NCI-H2196 (cell line): ENCODE results near the gene PYGO2.

Experiments
- DNase-seq: peaks from one replicate; lab custom pipeline; 2025; ENCODE audit not compliant: unreplicated experiment; lab: John Stamatoyannopoulos, UW

PYGO2 gene

GRCh38 chr1:154944401-154945159 lies 17.0 kb downstream of the PYGO2 start:
- DNase-seq = no peak

GRCh38 chr1:154943649-154944400 lies 17.8 kb downstream of the PYGO2 start:
- DNase-seq = peak; percentile 30

GRCh38 chr1:154941333-154942013 lies 20.1 kb downstream of the PYGO2 start:
- DNase-seq = peak; percentile 31

- no peak for DNase-seq
Measured at GRCh38 chr1:154940651-154941194, 20.9 kb downstream of the PYGO2 start.

GRCh38 chr1:154940213-154940560 lies 21.4 kb downstream of the PYGO2 start:
- no peak for DNase-seq

GRCh38 chr1:154938604-154939399 lies 22.8 kb downstream of the PYGO2 start:
- no peak for DNase-seq

- DNase-seq = no peak
Measured at GRCh38 chr1:154937988-154938386, 23.6 kb downstream of the PYGO2 start.

- DNase-seq = peak; percentile 92
Measured at GRCh38 chr1:154937085-154937987, 24.2 kb downstream of the PYGO2 start.

GRCh38 chr1:154936555-154937084 lies 25.0 kb downstream of the PYGO2 start, which contains the start of gene PMVK:
TSS of gene PMVK (minus strand) at chr1:154936719. CDS start at chr1:154936685, 34 bp downstream.
- peak; percentile 96 for DNase-seq

- no peak for DNase-seq
Measured at GRCh38 chr1:154935749-154936554, 25.6 kb downstream of the PYGO2 start.

- DNase-seq = no peak
Measured at GRCh38 chr1:154934358-154934948, 27.1 kb downstream of the PYGO2 start.

GRCh38 chr1:154931940-154932487 lies 29.6 kb downstream of the PYGO2 start:
- DNase-seq = no peak

GRCh38 chr1:154926201-154926600 lies 35.4 kb downstream of the PYGO2 start:
- no peak for DNase-seq

- no peak for DNase-seq
Measured at GRCh38 chr1:154925335-154926170, 36.0 kb downstream of the PYGO2 start.

GRCh38 chr1:154923695-154924094 lies 37.9 kb downstream of the PYGO2 start:
- no peak for DNase-seq

- DNase-seq = no peak
Measured at GRCh38 chr1:154913273-154913672, 48.3 kb downstream of the PYGO2 start.

GRCh38 chr1:154912755-154913154 lies 48.8 kb downstream of the PYGO2 start:
- DNase-seq = no peak
